ENCODE measurements around the gene MYO1H. TPM values are rescaled to one million over a fixed set of nuclear protein-coding genes. Genes with fewer than 3 reads are reported as not detected.
A peak's percentile ranks its signal among the peaks of the same experiment; 100 is the strongest.

Gene MYO1H
- total RNA-seq, 3 donors from 2014 or later (not counting 1 experiment from before 2014, with no cell fraction given) = not detected

DNA sequence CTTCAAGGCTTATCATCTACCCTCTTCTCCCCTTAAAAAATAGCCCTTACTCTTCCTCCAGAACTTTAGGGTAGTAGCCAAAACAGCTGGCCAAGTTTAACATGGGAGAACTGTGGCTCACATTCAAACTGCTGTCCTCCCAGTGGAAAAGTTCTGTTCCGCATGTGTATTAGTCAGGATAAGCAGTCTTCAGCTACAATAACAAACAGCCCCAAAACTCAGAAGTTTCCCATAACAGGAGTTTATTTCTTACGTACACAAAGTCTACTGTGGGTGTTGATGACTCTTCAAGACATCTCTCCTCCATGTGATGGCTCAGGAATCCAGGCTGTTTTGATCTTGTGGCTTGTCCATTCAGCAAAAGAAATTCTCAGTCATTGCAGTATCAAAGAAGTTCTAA, 35.5 kb downstream of the MYO1H start:
- no peak overlapping the region for H3K27ac ChIP-seq (ENCODE audit: low read length)
- TF ChIP-seq CTCF (IDR thresholded peaks at IDR 0.05) = no peak
- no peak overlapping the region for H3K27ac Mint-ChIP-seq

DNA sequence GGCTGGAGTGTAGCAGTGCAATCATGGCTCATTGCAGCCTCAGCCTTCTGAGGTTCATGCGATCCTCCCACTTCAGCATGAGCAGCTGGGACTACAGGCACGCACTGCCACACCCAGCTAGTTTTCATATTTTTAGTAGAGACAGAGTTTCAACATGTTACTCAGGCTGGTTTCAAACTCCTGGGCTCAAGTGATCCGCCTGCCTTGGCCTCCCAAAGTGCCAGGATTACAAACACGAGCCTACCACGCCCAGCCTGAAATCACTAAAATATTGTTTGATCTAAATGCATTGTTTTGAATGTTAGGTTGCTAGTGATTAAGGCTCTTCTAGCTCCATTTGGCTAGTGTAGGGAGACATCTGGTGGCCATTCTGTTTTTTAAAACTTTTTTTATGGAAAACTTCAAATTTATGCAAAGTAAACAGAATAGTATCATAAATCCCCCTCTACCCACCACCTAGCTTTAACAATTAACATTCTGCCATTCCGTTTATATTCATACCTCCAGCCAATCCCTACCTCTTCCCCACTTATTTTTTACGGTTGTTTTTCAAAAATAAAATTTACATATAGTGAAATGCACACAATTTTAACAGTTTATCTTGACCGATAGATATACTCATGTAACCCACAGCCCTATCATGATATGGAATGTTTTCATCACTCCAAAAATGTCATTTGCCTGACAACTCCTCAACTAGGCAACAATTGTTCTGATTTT, 37.8 kb downstream of the MYO1H start:
- no peaks in the 10 kb centered on the region for H3K36me3 ChIP-seq (ENCODE audit: control insufficient read depth, insufficient read depth, low read length)
- peaks cover 2% of the 10 kb centered on the region for H3K27me3 ChIP-seq (ENCODE audit: control insufficient read depth, insufficient read depth, low read length)
- H3K4me3 ChIP-seq (ENCODE audit: low read length) = no peak overlapping the region
- 50% methylated on average over 8 of the region's 8 CpGs for WGBS (ENCODE audit: insufficient coverage)
- Mint-ChIP-seq H3K4me1 (no peaks in the 10 kb centered on the region), H3K27ac (no peak overlapping the region), H3K4me3 (no peak overlapping the region), H3K36me3 (no peaks in the 10 kb centered on the region), H3K27me3 (ENCODE audit: low read depth in 2 of 2) (peaks cover 0 to 26% of the 10 kb centered on the region in 2 donors), H3K9me3 (no peaks in the 10 kb centered on the region)
- peak; percentile 57 for TF ChIP-seq CTCF (IDR thresholded peaks at IDR 0.05)
- ATAC-seq (peak in 1 of 3 donors; percentile 38), DNase-seq (peak in 1 of 2 donors; percentile 47)
- no peaks in the 10 kb centered on the region for H3K4me1 ChIP-seq (ENCODE audit: control insufficient read depth, insufficient read depth, low read length)
- no peak overlapping the region for H3K27ac ChIP-seq (ENCODE audit: low read length)
- H3K9me3 ChIP-seq (ENCODE audit: control insufficient read depth, insufficient read depth, low read length) = no peaks in the 10 kb centered on the region
- intact Hi-C loops (cut with micrococcal nuclease) = loop anchor here (2.0 to 5.0 kb wide), 2 partner anchors 123 to 275 kb away; no protein-coding TSS in a partner anchor

More for the DNA sequence above, 35.5 kb downstream of the MYO1H start:
- Histone ChIP-seq H3K27me3 (ENCODE audit: control insufficient read depth, insufficient read depth, low read length) (peaks cover 2% of the 10 kb centered on the region), H3K4me1 (ENCODE audit: control insufficient read depth, insufficient read depth, low read length) (peaks cover 3% of the 10 kb centered on the region), H3K9me3 (ENCODE audit: control insufficient read depth, insufficient read depth, low read length) (no peaks in the 10 kb centered on the region), H3K4me3 (ENCODE audit: low read length) (no peak overlapping the region), H3K36me3 (ENCODE audit: control insufficient read depth, insufficient read depth, low read length) (no peaks in the 10 kb centered on the region)
- no peak overlapping the region for H3K4me3 Mint-ChIP-seq
- 83% methylated on average over 1 of the region's 2 CpGs for WGBS (ENCODE audit: insufficient coverage)
- H3K36me3 Mint-ChIP-seq = no peaks in the 10 kb centered on the region
- intact Hi-C loops (cut with micrococcal nuclease) = no loop called here
- peaks cover 13% of the 10 kb centered on the region in 2 donors for H3K4me1 Mint-ChIP-seq
- ATAC-seq (no peak), DNase-seq (no peak)
- peaks cover 0 to 26% of the 10 kb centered on the region in 2 donors for H3K27me3 Mint-ChIP-seq (ENCODE audit: low read depth in 2 of 2)
- no peaks in the 10 kb centered on the region for H3K9me3 Mint-ChIP-seq

- H3K4me1 Mint-ChIP-seq = no peaks in the 10 kb centered on the region
- no peaks in the 10 kb centered on the region for H3K9me3 ChIP-seq (ENCODE audit: control insufficient read depth, insufficient read depth, low read length)
- peaks cover 3 to 29% of the 10 kb centered on the region in 2 donors for H3K27me3 Mint-ChIP-seq (ENCODE audit: low read depth in 2 of 2)
- no peak overlapping the region for H3K27ac ChIP-seq (ENCODE audit: low read length)
- no peak for DNase-seq
- no peak overlapping the region for H3K27ac Mint-ChIP-seq
- no peak for TF ChIP-seq CTCF (IDR thresholded peaks at IDR 0.05)
- intact Hi-C loops (cut with micrococcal nuclease) = loop anchor here (5.0 kb wide), 1 partner anchor 124 kb away; no protein-coding TSS in a partner anchor
- H3K4me3 ChIP-seq (ENCODE audit: low read length) = no peak overlapping the region
- H3K4me3 Mint-ChIP-seq = no peak overlapping the region
- H3K36me3 Mint-ChIP-seq = no peaks in the 10 kb centered on the region
- no peaks in the 10 kb centered on the region for H3K9me3 Mint-ChIP-seq
- H3K36me3 ChIP-seq (ENCODE audit: control insufficient read depth, insufficient read depth, low read length) = no peaks in the 10 kb centered on the region
- WGBS (ENCODE audit: insufficient coverage) = 84% methylated on average over 4 of the region's 5 CpGs
- ATAC-seq = no peak
- H3K4me1 ChIP-seq (ENCODE audit: control insufficient read depth, insufficient read depth, low read length) = no peaks in the 10 kb centered on the region
- peaks cover 2% of the 10 kb centered on the region for H3K27me3 ChIP-seq (ENCODE audit: control insufficient read depth, insufficient read depth, low read length)
Observed at GRCh38 chr12:109386059-109386433, 38.3 kb downstream of the MYO1H start.

Data from natural killer cell (primary cell).